ENCODE results near the gene MYO1G. TPM values are rescaled to one million over a fixed set of nuclear protein-coding genes. Genes with fewer than 3 reads are reported as not detected.
"Not testable (repeated sequence)": the region's sequence is repeated elsewhere in the genome, so short reads cannot be mapped to it uniquely, and the experiment has no call there.

MYO1G gene
- total RNA-seq, 1 donor from 2014 or later = 0.54 TPM

DNA sequence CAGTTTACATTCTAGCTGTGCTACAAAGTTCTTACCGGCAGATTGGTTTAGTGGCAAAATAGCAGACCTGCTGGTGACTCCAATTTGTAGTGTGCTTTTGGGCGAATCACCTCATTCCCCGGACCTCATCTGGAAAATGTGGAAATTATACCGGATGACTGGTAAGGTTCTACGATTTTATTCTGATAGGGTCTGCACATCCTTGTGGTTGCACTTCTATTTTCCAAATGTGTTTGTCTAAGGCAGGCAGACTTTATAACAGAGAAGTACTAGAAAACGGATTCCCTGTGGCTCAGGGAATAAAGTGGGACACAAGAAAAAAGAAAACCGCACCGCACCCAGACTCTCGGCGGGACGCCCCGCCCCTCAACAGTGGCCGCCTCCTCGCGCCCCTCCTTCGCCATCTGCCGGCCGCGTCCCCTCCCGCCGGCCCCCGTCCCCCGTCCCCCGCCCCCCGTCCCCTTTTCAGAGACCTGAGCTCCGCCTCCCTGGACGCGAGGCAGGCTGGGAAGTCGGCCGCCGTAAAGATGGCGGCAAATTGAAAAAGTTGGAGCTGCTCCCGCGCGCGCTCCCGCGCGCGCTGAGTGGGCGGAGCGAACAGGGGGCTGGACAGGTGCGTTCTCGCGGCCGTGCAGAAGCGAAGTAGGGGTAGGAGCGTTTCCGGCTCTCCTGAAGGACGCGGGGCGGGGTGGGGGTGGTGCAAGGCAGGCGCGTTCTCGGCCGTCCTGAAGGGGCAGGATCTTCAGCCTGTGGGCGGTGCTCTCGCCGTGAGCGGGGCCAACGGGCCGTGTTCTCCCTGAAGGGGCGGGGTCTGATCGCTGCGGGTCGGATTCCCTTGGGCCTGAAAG lies 20.7 kb upstream of the MYO1G start:
- Mint-ChIP-seq H3K4me1 (ENCODE audit: low read depth, unreplicated experiment) (peaks cover 14% of the 10 kb centered on the region), H3K4me3 (ENCODE audit: unreplicated experiment) (peak overlapping the region; percentile 85), H3K36me3 (ENCODE audit: unreplicated experiment) (no peaks in the 10 kb centered on the region), H3K27ac (ENCODE audit: unreplicated experiment) (peak overlapping the region; percentile 94), H3K9me3 (ENCODE audit: unreplicated experiment) (peaks cover 9% of the 10 kb centered on the region), H3K27me3 (ENCODE audit: unreplicated experiment) (peaks cover 12% of the 10 kb centered on the region)
- DNase-seq = peak; percentile 99
- TF ChIP-seq, protein P1, sequence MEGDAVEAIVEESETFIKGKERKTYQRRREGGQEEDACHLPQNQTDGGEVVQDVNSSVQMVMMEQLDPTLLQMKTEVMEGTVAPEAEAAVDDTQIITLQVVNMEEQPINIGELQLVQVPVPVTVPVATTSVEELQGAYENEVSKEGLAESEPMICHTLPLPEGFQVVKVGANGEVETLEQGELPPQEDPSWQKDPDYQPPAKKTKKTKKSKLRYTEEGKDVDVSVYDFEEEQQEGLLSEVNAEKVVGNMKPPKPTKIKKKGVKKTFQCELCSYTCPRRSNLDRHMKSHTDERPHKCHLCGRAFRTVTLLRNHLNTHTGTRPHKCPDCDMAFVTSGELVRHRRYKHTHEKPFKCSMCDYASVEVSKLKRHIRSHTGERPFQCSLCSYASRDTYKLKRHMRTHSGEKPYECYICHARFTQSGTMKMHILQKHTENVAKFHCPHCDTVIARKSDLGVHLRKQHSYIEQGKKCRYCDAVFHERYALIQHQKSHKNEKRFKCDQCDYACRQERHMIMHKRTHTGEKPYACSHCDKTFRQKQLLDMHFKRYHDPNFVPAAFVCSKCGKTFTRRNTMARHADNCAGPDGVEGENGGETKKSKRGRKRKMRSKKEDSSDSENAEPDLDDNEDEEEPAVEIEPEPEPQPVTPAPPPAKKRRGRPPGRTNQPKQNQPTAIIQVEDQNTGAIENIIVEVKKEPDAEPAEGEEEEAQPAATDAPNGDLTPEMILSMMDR (IDR thresholded peaks at IDR 0.05; ENCODE audit: partially characterized antibody, unreplicated experiment) = no peak

DNA sequence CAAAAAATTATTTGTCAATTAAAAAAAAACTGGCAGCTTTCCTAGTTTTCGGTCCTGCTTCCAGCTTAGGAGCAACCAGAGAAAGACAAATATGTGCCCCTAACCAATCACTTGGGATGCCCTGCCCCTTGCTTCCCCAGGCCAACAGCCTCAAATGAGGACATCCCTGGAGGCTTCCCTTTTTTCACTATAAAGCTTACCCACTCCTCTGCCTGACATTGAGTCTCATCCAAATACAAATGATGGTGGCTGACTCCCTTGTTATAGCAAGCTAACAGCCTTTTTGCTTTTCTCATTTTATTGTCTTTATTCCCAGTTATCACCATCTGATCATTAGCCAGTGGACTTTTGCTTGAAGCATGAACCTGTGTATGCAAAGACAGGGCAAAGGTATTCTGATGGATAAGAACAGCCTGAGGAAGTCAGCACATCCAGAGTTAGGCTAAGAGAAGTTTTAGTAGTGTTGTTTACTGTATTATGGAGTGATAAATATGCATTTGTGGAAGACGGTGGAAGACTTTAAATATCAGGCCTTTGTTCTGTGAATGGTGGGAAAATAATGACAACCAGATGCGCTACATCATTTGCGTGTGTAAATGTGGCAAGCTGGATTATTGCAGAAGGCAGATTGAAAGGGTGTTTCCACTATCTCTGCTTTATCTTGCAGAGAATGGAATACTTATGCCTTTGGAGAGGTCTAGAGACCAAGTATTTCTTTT lies 19.5 kb upstream of the MYO1G start:
- DNase-seq = no peak
- Mint-ChIP-seq H3K4me1 (ENCODE audit: low read depth, unreplicated experiment) (peaks cover 14% of the 10 kb centered on the region), H3K27me3 (ENCODE audit: unreplicated experiment) (peaks cover 12% of the 10 kb centered on the region), H3K36me3 (ENCODE audit: unreplicated experiment) (no peaks in the 10 kb centered on the region), H3K9me3 (ENCODE audit: unreplicated experiment) (peaks cover 9% of the 10 kb centered on the region), H3K4me3 (ENCODE audit: unreplicated experiment) (peak overlapping the region; percentile 80), H3K27ac (ENCODE audit: unreplicated experiment) (peak overlapping the region; percentile 94)
- TF ChIP-seq, protein P1 (IDR thresholded peaks at IDR 0.05; ENCODE audit: partially characterized antibody, unreplicated experiment) = no peak

DNA sequence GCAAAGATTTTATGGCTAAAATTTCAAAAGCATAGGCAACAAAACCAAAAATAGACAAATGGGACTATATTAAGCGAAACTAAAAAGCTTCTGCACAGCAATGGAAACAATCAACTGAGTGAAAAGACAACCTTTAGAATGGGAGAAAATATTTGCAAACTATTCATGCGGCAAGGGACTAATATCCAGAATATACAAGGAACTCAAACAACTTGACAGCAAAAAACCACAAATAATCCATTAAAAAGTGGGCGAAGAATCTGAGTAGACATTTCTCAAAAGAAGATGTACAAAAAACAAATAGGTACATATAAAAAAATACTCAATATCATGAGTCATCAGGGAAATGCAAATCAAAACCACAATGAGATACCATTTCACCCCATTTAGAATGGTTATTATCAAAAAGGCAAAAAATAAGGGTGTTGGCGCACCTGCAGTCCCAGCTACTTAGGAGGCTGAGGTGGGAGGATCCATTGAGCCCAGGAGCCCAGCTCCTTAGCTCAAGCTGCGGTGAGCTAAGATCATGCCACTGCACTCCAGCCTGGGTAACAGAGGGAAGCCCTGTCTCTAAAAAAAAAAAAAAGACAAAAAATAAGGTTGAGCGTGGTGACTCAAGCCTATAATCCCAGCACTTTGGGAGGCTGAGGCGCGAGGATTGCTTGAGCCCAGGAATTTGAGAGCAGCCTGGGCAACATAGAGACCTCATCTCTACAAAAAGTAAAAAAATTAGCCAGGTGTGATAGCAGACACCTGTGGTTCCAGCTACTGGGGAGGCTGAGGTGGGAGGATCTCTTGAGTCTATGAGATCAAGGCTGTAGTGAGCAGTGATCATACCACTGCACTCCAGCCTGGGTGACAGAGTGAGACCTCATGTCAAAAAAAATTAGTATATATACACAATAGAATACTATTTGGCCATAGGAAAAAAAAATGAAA lies 17.0 kb upstream of the MYO1G start:
- H3K9me3 Mint-ChIP-seq (ENCODE audit: unreplicated experiment) = peaks cover 14% of the 10 kb centered on the region
- H3K27ac Mint-ChIP-seq (ENCODE audit: unreplicated experiment) = no peak overlapping the region
- no peak for DNase-seq
- no peaks in the 10 kb centered on the region for H3K36me3 Mint-ChIP-seq (ENCODE audit: unreplicated experiment)
- no peak overlapping the region for H3K4me3 Mint-ChIP-seq (ENCODE audit: unreplicated experiment)
- H3K27me3 Mint-ChIP-seq (ENCODE audit: unreplicated experiment) = peaks cover 6% of the 10 kb centered on the region
- peaks cover 13% of the 10 kb centered on the region for H3K4me1 Mint-ChIP-seq (ENCODE audit: low read depth, unreplicated experiment)
- TF ChIP-seq, protein P1 (IDR thresholded peaks at IDR 0.05; ENCODE audit: partially characterized antibody, unreplicated experiment) = no peak

DNA sequence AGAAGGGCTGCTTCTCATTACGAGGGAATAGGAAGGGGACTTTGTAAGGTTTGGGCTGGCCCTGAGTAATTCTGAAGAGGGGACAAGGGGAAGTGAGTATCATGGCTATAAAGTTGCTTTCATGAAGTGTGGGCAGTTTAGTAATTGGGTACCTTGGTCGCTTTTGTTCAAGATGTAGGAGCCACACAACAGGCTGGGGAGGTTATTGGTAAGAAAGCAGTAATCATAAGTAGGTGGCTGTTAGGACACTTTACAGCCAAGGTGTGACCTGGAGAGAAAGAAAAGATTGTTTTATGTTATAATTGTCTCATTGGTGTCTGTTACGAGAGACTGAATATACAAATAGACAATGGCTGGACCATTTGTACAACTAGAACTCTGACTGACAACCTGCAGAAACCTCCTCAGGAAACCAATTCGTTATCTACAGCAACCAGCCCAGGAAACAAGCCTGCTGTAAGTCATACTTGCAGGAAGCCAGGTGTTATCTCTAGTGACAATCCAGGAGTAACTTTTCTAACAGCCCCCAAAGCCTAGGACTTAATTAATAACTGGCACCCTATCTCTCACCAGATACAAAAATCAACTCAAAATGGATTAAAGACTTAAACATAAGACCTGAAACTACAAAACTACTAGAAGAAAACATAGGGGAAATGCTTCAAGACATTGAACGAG lies 16.2 kb upstream of the MYO1G start:
- TF ChIP-seq, protein P1 (IDR thresholded peaks at IDR 0.05; ENCODE audit: partially characterized antibody, unreplicated experiment) = no peak
- no peak for DNase-seq
- Mint-ChIP-seq H3K9me3 (ENCODE audit: unreplicated experiment) (peaks cover 11% of the 10 kb centered on the region), H3K36me3 (ENCODE audit: unreplicated experiment) (no peaks in the 10 kb centered on the region), H3K27ac (ENCODE audit: unreplicated experiment) (no peak overlapping the region), H3K4me1 (ENCODE audit: low read depth, unreplicated experiment) (peaks cover 15% of the 10 kb centered on the region), H3K27me3 (ENCODE audit: unreplicated experiment) (peaks cover 6% of the 10 kb centered on the region), H3K4me3 (ENCODE audit: unreplicated experiment) (no peak overlapping the region)

DNA sequence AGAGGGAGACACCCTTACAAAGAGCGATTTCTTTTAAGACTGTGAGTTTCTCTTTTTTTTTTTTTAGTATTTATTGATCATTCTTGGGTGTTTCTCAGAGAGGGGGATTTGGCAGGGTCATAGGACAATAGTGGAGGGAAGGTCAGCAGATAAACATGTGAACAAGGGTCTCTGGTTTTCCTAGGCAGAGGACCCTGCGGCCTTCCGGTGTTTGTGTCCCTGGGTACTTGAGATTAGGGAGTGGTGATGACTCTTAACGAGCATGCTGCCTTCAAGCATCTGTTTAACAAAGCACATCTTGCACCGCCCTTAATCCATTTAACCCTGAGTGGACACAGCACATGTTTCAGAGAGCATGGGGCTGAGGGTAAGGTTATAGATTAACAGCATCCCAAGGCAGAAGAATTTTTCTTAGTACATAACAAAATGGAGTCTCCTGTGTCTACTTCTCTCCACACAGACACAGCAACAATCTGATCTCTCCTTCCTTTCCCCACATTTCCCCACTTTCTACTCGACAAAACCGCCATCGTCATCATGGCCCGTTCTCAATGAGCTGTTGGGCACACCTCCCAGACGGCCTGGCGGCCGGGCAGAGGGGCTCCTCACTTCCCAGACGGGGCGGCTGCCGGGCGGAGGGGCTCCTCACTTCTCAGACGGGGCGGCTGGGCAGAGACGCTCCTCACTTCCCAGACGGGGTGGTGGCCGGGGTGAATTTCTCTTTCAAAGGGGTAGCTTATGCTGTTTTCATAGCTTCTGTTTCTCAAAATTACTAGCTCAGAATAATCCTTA lies 13.4 kb upstream of the MYO1G start:
- peak overlapping the region; percentile 94 for H3K27ac Mint-ChIP-seq (ENCODE audit: unreplicated experiment)
- not testable (repeated sequence) for H3K9me3 Mint-ChIP-seq (ENCODE audit: unreplicated experiment); H3K36me3 Mint-ChIP-seq (ENCODE audit: unreplicated experiment); H3K27me3 Mint-ChIP-seq (ENCODE audit: unreplicated experiment); DNase-seq
- peaks cover 19% of the 10 kb centered on the region for H3K4me1 Mint-ChIP-seq (ENCODE audit: low read depth, unreplicated experiment)
- H3K4me3 Mint-ChIP-seq (ENCODE audit: unreplicated experiment) = peak overlapping the region; percentile 57
